Measurements from ENCODE around the gene C22orf15. TPM values are rescaled to one million over a fixed set of nuclear protein-coding genes. Genes with fewer than 3 reads are reported as not detected.

C22orf15 gene
- total RNA-seq, 1 experiment from 2014 or later: 2.0 TPM

DNA sequence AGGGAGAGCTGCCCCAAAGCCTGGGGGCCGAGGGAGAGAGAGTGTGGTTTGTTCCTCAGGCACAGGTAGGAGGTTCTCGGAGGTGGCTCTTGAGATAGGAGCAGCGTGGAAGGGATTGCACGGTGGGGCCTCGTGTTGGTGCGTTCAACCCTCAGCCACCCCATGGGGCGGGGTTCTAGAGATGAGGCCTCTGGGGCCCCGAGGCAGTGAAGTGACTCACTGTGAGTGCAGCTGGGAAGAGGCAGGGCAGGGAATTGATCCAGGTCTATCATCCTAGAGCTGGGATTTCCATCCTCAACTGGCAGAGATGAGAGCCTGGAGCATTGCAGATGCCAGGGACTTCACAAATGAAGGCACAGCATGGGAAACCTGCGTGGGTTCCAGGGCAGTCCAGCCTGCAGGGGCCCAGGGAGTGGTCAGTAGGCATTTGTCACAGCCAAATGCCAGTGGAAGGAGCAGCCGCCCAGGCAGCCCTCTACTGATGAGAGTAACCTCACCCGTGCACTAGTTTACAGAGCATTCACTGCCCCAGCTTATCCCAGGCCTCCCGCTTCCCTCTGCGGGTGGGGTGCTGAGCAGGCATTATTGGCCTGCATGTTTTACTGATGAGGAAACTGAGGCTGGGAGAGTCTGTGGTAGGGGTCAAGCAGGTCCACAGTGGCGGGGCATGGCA lies 18.9 kb downstream of the C22orf15 start:
- intact Hi-C loops (cut with micrococcal nuclease; ENCODE audit: unreplicated experiment): no loop called here
- no peak for DNase-seq (ENCODE audit: low spot score)
- CTCF ChIA-PET: no interaction called here

GRCh38 chr22:23782252-23782651 lies 19.5 kb downstream of the C22orf15 start:
- H3K4me1 ChIP-seq (ENCODE audit: insufficient read depth, low read length, poor library complexity, severe bottlenecking): peaks cover 5% of the 10 kb centered on the region
- DNase-seq (ENCODE audit: low spot score): no peak
- no peak overlapping the region for H3K4me3 ChIP-seq (ENCODE audit: low read depth, low read length, poor library complexity, severe bottlenecking)
- TF ChIP-seq EZH2 (IDR thresholded peaks at IDR 0.05; ENCODE audit: borderline replicate concordance, low read depth, low read length, poor library complexity, severe bottlenecking): no peak
- TF ChIP-seq, protein P1, sequence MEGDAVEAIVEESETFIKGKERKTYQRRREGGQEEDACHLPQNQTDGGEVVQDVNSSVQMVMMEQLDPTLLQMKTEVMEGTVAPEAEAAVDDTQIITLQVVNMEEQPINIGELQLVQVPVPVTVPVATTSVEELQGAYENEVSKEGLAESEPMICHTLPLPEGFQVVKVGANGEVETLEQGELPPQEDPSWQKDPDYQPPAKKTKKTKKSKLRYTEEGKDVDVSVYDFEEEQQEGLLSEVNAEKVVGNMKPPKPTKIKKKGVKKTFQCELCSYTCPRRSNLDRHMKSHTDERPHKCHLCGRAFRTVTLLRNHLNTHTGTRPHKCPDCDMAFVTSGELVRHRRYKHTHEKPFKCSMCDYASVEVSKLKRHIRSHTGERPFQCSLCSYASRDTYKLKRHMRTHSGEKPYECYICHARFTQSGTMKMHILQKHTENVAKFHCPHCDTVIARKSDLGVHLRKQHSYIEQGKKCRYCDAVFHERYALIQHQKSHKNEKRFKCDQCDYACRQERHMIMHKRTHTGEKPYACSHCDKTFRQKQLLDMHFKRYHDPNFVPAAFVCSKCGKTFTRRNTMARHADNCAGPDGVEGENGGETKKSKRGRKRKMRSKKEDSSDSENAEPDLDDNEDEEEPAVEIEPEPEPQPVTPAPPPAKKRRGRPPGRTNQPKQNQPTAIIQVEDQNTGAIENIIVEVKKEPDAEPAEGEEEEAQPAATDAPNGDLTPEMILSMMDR (conservative IDR thresholded peaks at IDR 0.05; ENCODE audit: low read depth, low read length): no peak
- no peaks in the 10 kb centered on the region for H3K36me3 ChIP-seq (ENCODE audit: insufficient read depth, low read length, poor library complexity, severe bottlenecking)
- intact Hi-C loops (cut with micrococcal nuclease; ENCODE audit: unreplicated experiment): no loop called here
- no peak overlapping the region for H3K27ac ChIP-seq (ENCODE audit: low read depth, low read length, poor library complexity, severe bottlenecking)
- no peaks in the 10 kb centered on the region for H3K9me3 ChIP-seq (ENCODE audit: low read depth, low read length, poor library complexity, severe bottlenecking)
- no TSS peak for BruUV-seq (replicated peaks)
- ChIA-PET CTCF (no interaction called here), POLR2A (ENCODE audit: low non-redundant PET) (no interaction called here)
- H3K27me3 ChIP-seq (replicated peaks; ENCODE audit: insufficient read depth, low read depth, low read length, poor library complexity): no peaks in the 10 kb centered on the region

More for the DNA sequence above, 18.9 kb downstream of the C22orf15 start:
- Histone ChIP-seq H3K27ac (ENCODE audit: low read depth, low read length, poor library complexity, severe bottlenecking) (no peak overlapping the region), H3K4me3 (ENCODE audit: low read depth, low read length, poor library complexity, severe bottlenecking) (no peak overlapping the region), H3K9me3 (ENCODE audit: low read depth, low read length, poor library complexity, severe bottlenecking) (no peaks in the 10 kb centered on the region), H3K4me1 (ENCODE audit: insufficient read depth, low read length, poor library complexity, severe bottlenecking) (peaks cover 5% of the 10 kb centered on the region), H3K36me3 (ENCODE audit: insufficient read depth, low read length, poor library complexity, severe bottlenecking) (no peaks in the 10 kb centered on the region), H3K27me3 (replicated peaks; ENCODE audit: insufficient read depth, low read depth, low read length, poor library complexity) (no peaks in the 10 kb centered on the region)
- no TSS peak for BruUV-seq (replicated peaks)
- TF ChIP-seq, protein P1 (conservative IDR thresholded peaks at IDR 0.05; ENCODE audit: low read depth, low read length): no peak
- TF ChIP-seq EZH2 (IDR thresholded peaks at IDR 0.05; ENCODE audit: borderline replicate concordance, low read depth, low read length, poor library complexity, severe bottlenecking): no peak
- POLR2A ChIA-PET (ENCODE audit: low non-redundant PET): no interaction called here

- peaks cover 4% of the 10 kb centered on the region for H3K4me1 ChIP-seq (ENCODE audit: insufficient read depth, low read length, poor library complexity, severe bottlenecking)
- no peaks in the 10 kb centered on the region for H3K9me3 ChIP-seq (ENCODE audit: low read depth, low read length, poor library complexity, severe bottlenecking)
- BruUV-seq (replicated peaks): no TSS peak
- intact Hi-C loops (cut with micrococcal nuclease; ENCODE audit: unreplicated experiment): no loop called here
- TF ChIP-seq, protein P1 (conservative IDR thresholded peaks at IDR 0.05; ENCODE audit: low read depth, low read length): no peak
- no peak for TF ChIP-seq EZH2 (IDR thresholded peaks at IDR 0.05; ENCODE audit: borderline replicate concordance, low read depth, low read length, poor library complexity, severe bottlenecking)
- no peak overlapping the region for H3K4me3 ChIP-seq (ENCODE audit: low read depth, low read length, poor library complexity, severe bottlenecking)
- no peak overlapping the region for H3K27ac ChIP-seq (ENCODE audit: low read depth, low read length, poor library complexity, severe bottlenecking)
- no peak for DNase-seq (ENCODE audit: low spot score)
- no peaks in the 10 kb centered on the region for H3K27me3 ChIP-seq (replicated peaks; ENCODE audit: insufficient read depth, low read depth, low read length, poor library complexity)
- H3K36me3 ChIP-seq (ENCODE audit: insufficient read depth, low read length, poor library complexity, severe bottlenecking): no peaks in the 10 kb centered on the region
- ChIA-PET POLR2A (ENCODE audit: low non-redundant PET) (no interaction called here), CTCF (no interaction called here)
These were observed 19.9 kb downstream of the C22orf15 start for GRCh38 chr22:23782703-23783102.
